ENCODE measurements around the gene RAB24. TPM values are rescaled to one million over a fixed set of nuclear protein-coding genes. Genes with fewer than 3 reads are reported as not detected.

RAB24 gene
- total and polyA plus RNA-seq, 3 donors from 2014 or later, result 19.2 to 29.4 (median 25.5) TPM

DNA sequence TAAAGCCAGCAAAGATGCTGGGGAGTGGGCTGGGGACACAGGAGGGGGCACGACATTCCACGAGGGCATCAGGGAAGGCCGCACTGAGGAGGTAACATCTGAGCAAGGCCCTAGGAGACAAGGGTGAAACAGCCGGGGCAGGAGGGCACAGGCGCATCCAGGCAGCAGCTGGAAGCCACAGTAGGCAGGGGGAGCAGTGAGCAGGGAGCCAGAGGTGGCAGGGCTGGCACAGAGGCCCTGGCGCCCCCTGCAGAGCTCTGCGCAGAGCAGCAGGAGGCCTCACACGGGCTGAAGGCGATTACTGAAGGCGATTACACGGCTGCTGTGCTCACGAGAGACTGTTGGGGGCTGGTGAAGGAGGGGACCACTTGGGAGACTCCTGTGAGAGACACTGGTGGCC is 32.6 kb upstream of the RAB24 start:
- WGBS, 2 donors, result 65 to 71% methylated on average over 12 of the region's 12 CpGs
- peak; percentile 42 for DNase-seq
- Histone ChIP-seq H3K36me3 (ENCODE audit: low read depth, missing control alignments) (no peaks in the 10 kb centered on the region), H3K4me3 (no peak overlapping the region), H3K27ac (no peak overlapping the region), H3K9me3 (no peaks in the 10 kb centered on the region), H3K27me3 (no peaks in the 10 kb centered on the region), H3K4me1 (no peaks in the 10 kb centered on the region)
- no peak for TF ChIP-seq POLR2A (IDR thresholded peaks at IDR 0.05)
- TF ChIP-seq, protein P1, sequence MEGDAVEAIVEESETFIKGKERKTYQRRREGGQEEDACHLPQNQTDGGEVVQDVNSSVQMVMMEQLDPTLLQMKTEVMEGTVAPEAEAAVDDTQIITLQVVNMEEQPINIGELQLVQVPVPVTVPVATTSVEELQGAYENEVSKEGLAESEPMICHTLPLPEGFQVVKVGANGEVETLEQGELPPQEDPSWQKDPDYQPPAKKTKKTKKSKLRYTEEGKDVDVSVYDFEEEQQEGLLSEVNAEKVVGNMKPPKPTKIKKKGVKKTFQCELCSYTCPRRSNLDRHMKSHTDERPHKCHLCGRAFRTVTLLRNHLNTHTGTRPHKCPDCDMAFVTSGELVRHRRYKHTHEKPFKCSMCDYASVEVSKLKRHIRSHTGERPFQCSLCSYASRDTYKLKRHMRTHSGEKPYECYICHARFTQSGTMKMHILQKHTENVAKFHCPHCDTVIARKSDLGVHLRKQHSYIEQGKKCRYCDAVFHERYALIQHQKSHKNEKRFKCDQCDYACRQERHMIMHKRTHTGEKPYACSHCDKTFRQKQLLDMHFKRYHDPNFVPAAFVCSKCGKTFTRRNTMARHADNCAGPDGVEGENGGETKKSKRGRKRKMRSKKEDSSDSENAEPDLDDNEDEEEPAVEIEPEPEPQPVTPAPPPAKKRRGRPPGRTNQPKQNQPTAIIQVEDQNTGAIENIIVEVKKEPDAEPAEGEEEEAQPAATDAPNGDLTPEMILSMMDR (IDR thresholded peaks at IDR 0.05), result peak in 1 of 3 experiments; percentile 14
- intact Hi-C loops (cut with DNase I; ENCODE audit: low total_unique reads), result no loop called here

GRCh38 chr5:177335701-177336065 is 32.2 kb upstream of the RAB24 start:
- intact Hi-C loops (cut with DNase I; ENCODE audit: low total_unique reads), result no loop called here
- H3K4me1 ChIP-seq, result no peaks in the 10 kb centered on the region
- H3K9me3 ChIP-seq, result no peaks in the 10 kb centered on the region
- WGBS, 2 donors, result 97 to 100% methylated on average over 2 to 7 of the region's 7 CpGs
- no peaks in the 10 kb centered on the region for H3K36me3 ChIP-seq (ENCODE audit: low read depth, missing control alignments)
- DNase-seq, result no peak
- H3K27me3 ChIP-seq, result no peaks in the 10 kb centered on the region
- TF ChIP-seq POLR2A (IDR thresholded peaks at IDR 0.05), result no peak
- TF ChIP-seq, protein P1 (IDR thresholded peaks at IDR 0.05), result no peak
- H3K27ac ChIP-seq, result no peak overlapping the region
- no peak overlapping the region for H3K4me3 ChIP-seq

DNA sequence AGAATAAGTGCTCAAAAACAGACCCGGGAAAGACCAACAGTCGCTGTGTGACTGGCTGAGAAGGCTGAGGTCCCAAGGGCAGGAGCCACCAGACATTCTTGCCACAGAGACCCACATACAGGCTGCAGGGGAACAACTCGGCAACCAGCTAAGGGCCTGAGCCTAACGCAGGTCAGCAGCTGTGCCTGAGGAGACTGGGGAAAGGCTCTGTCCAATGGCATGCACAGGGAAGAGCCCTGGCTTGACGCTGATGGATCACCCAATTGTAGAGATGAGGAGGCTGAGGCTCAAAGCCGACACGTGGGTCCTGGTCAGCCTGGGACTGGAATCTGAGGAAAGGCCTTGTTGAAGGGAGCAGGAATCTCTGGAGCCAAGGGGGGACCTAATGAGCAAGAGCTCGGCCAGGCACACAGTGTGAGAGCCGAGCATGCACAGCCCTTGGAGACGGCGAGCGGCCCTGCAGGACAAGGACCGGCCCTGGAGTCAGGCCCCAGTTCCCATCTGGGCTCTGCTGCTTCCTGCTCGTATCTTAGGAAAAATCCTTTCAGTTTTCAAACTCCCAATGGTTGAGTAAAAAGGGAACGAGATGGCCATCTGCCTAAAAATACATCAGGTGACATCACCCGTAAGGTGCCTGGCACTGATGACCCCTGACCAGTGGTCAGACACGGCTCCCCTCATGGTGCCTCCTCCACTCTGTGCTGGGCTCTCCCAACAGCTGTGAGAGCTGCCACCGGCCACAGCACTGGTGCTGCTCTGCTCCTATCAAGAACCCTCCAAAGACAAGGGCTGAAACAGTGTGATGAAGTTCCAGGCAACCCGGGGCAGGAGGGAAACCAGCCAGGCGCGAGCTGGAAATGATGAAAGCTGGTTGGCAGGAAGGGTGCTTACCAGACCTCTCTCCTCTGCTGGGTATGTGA is 31.5 kb upstream of the RAB24 start:
- Histone ChIP-seq H3K9me3 (no peaks in the 10 kb centered on the region), H3K36me3 (ENCODE audit: low read depth, missing control alignments) (no peaks in the 10 kb centered on the region), H3K4me1 (no peaks in the 10 kb centered on the region), H3K27me3 (no peaks in the 10 kb centered on the region), H3K27ac (no peak overlapping the region), H3K4me3 (no peak overlapping the region)
- 89 to 91% methylated on average over 20 to 21 of the region's 21 CpGs for WGBS, 2 donors
- TF ChIP-seq, protein P1 (IDR thresholded peaks at IDR 0.05), result no peak
- TF ChIP-seq POLR2A (IDR thresholded peaks at IDR 0.05), result no peak
- DNase-seq, result no peak
- intact Hi-C loops (cut with DNase I; ENCODE audit: low total_unique reads), result no loop called here

DNA sequence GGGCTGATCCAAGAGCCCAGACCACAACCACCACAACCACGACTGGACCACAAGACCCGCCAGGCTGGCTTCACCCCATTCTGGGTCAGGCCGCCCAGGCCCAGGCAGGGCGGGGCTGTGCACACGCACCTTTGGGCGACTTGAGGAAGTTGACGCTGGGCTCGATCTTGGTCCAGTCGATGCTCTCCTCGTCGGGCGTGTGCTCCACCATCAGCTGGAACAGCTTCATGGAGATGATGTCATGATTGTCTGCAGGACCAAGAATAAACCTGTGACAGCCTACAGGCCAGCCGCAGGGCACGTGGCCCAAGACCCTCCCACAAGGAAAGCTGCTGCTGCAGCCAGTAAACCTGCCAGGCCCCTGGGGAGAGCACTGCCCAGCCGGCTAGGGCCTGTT is 30.6 kb upstream of the RAB24 start:
- Histone ChIP-seq H3K36me3 (ENCODE audit: low read depth, missing control alignments) (no peaks in the 10 kb centered on the region), H3K27ac (no peak overlapping the region), H3K9me3 (no peaks in the 10 kb centered on the region), H3K4me1 (no peaks in the 10 kb centered on the region), H3K4me3 (no peak overlapping the region), H3K27me3 (no peaks in the 10 kb centered on the region)
- TF ChIP-seq, protein P1 (IDR thresholded peaks at IDR 0.05), result no peak
- no peak for TF ChIP-seq POLR2A (IDR thresholded peaks at IDR 0.05)
- no peak for DNase-seq
- 80 to 86% methylated on average over 3 to 15 of the region's 15 CpGs for WGBS, 2 donors
- intact Hi-C loops (cut with DNase I; ENCODE audit: low total_unique reads), result no loop called here
